ENCODE measurements around the gene MIEF1. TPM values are rescaled to one million over a fixed set of nuclear protein-coding genes. Genes with fewer than 3 reads are reported as not detected.

MIEF1 gene
- total RNA-seq, 1 donor from 2014 or later, result 16.3 TPM

DNA sequence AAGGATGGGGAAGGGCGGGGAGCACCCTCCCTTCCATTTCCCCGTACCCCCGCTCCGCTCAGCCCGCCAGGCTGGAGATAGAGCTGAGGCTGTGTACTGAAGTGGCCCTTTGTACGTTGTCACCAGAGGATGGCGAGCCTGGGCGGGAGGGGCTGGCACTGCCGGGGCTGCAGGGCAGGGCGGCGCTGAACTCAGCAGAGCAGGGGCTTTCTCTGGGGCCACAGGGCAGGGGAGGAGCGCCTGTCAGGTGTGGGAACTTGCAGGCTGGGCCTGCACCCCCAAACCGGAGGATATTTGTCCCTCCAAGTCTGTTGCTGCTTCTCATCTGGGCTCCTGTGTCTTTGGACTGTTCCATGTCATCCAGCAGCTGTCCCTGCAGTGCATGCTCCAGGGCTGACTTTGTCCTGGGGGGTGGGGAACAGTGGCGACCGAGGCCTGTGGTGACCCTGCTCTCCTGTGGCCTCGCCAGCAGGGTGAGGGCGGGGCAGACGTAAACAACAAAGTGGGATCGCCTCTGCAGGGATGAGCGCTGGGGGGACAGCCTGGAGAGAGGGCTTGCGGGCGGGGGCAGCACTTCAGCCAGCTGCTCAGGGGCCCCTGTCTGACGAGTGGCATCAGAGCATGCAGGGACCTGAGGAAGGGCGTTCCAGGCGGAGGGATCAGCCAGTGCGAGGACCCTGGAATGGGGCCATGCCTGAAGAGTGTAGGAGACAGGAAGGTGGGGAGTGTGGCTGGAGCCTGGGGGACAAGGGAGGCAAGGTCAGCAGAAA, 32.2 kb upstream of the MIEF1 start:
- no peak for FAIRE-seq
- peak; percentile 65 to 70 for DNase-seq (ENCODE audit: low spot score in 2 of 2)

DNA sequence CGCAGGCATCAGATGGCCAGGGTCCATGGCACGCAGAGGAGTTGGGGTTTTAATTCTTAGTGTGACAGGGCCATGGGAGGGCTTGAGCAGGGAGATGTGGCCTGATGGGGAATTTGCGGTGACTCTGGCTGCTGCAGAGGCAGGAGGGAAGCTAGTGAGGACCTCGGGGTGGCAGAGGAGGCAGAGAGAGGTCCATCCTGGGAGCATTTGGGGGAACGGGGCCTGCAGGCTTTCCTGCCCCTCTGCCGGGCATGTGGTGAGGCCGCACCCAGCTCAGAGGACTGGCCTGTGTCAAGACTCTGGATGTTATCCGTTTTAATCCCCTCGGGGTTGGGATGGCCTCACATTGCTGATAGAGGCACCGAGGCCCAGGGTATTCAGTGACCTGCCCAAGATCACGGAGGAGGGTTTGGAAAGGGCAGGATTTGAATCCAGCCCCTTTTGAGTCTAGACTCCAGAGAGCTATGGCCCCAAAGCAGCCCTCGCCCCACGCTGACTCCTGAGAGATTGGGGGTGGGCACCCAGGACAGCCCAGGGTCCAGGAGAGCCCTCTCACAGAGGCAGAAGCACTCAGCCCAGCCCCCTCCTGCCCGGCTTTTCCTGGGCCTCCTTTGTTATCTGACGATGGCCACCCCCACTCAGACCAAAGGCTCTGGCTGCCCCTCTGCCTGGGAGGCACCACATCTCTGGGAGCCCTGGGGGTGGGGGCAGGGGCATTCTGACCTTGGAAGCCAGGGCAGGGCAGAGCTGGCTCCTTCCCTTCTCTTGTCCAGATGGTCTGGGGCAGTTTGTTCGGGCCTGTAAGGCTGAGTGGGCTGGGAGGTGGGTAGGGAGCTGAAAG, 31.4 kb upstream of the MIEF1 start:
- FAIRE-seq, result no peak

DNA sequence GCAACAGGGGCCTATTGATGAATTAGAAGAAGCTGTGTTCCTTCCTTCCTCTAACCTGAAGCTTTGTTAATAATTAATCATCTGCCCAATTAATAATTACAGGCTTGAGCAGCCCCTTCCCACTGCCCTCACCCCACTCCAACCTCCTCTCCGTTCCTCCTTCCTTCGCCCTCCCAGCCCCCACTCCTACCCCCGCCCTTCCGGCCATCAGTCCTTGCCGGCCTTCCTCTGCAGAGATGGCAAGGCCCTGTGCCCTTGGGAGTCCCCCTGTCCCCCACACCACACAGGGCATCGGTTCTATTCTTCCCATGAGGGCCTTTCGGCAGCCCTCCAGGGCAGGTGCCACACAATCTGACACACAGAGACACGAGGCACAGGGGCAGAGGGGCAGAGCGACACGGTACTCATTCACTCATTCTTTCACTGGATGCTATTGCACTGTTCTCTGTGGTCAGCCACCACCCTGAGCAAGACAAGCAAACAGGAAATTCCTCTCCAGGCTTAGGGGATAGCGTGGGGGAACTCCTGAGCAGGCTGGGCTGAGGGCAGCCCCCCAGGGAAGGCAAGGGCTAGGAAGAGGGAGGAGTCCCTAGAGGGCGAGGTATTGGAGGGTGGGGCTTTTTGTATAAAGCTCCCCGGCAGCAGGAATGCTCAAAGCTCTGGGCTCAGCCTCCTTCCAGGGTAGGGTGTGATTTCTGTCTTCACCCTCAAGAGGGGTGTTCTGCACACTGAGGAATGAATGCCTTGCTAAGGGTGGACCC, 30.5 kb upstream of the MIEF1 start:
- FAIRE-seq (no peak), DNase-seq (ENCODE audit: low spot score in 2 of 2) (no peak)

More for the DNA sequence above, 31.4 kb upstream of the MIEF1 start:
- DNase-seq (ENCODE audit: low spot score in 2 of 2), result no peak

DNA sequence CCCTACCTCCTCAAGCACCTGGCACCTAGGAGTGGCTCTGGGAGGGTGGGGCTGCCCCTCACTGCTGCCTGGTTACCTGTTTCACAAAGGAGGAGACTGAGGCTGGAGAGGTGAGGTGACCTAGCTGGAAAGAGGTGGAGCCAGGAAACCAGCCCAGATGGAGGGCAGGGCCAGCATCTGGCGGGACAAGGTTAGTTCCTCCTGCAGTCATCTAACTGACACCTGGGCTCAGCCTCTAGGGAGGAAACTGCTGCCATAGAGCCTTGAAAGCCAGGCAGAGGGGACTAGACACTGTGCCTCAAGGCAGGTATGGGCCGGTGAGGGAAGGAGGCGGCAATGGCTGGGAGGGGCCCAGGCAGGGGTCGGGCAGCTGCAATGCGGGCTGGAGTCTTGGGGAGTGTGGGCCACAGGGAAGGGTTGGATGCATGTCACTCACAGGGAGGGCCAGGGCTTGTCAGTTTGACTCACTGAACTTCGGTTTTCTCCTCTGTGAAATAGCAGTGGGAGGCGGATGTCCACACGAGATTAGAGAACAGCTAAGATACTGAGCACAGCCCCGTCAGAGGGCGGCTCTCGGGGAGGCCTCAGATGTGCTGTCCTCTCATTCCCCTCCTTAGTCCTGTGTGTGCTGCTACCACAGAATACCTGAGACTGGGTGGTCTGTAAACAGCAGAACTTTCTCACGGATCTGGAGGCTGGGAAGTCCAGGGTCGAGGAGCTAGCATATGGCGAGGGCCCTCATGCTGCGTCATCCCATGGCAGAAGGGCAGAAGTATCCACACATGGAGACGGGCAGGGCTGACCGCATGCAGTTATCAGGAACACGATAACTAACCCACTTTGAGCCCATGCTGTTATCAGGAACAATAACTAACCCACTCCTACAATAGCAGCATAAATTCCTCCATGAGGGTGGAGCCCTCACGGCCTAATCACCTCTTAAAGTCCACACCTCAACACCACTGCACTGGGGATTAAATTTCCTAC, 29.2 kb upstream of the MIEF1 start:
- DNase-seq (ENCODE audit: low spot score in 2 of 2), result no peak
- FAIRE-seq, result no peak

DNA sequence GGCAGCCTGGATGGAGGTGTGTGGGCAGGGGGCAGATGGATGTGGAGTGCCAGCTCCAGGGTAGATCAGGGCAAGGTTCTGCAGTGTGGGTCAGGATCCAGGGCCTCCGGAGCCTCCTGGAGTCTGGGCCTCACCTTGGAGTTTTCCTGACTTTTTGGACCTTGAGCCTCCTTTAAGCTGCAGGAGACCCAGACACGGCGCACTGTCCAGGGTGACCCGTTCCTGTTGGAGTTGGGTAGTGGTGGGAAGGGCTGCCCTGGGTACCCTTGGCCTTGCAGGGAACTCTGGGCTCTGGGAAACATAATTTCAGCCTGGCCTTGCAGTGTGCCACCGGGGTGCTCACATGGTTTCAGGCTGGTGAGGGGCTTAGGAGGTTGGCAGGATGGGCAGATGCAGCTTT, 28.2 kb upstream of the MIEF1 start:
- DNase-seq (ENCODE audit: low spot score in 2 of 2) (no peak), FAIRE-seq (no peak)

DNA sequence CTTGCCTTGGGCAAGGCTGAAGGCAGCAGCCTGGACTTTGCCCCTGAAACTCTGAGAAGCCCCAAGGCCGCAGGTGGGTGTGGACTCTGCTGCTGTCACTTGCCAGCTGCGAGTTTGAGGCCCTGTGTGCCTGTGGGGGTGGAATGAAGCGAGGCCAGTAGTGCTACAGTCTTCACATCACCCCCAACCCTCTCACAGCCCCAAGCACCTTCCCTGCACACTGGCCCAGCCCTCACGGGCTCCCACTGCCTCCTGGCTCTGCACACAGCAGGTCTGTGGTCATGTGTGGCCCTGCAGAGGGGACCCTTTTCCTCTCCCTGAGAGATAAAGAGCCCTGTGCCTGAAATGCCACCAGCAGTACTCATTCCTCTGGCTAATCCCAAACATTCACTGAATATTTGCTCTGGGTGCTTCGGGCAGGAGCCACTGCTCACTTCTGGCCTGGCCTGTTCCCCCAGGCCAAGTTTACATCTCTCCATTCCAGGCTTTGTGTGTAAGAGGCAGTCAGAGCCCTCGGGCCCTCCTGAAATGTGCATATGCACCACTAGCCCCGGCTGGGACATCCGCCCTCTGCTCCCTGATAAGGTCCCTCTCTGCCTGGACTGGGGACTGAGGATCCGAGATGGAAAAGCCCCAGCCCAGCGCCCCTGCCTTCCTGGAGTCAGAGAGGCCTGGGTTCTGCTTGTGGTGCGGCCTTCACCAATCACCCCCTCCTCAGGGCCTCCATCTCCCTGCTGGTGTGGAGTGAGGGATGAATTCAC, 27.6 kb upstream of the MIEF1 start:
- FAIRE-seq (no peak), DNase-seq (ENCODE audit: low spot score in 2 of 2) (no peak)

DNA sequence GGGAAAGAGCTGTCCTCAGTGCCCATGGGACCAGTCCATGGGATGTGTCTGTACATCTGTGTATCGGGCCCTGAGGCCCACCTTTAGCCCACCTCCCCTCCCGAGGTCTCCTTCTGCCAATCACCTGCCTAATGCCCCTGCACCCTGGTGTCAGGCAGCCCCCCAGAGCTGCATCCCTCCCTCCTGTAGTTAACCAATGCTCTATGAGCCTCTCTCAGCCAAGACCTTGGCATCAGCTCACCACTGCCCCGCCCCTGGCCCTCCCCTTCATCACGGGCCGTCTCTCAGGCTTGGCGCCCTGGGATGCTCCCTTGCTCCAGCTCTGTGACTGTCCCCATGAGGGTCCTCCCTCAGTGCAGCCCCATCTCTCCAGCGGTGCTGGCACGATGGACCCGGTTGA, 26.8 kb upstream of the MIEF1 start:
- no peak for DNase-seq (ENCODE audit: low spot score in 2 of 2)
- no peak for FAIRE-seq

DNA sequence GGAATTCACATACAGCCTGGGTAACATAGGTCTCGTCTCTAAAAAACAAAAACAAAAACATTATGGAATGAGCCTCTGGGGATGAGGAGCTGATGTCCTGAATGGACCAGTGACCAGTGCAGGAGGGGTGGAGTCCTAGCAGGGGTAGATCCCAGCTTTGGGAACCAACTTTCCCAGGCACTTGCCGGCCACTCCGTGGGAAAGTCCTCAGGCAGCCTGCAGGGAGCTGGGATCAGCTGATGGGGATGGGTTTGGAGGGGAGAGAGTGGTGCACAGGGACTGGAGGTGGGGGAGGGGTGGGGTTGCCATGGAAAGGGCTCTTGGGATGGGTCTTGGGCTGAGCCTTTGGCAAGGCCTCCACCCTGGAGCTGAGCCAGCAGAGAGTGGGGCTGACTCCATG, 26.2 kb upstream of the MIEF1 start:
- FAIRE-seq (no peak), DNase-seq (ENCODE audit: low spot score in 2 of 2) (no peak)

DNA sequence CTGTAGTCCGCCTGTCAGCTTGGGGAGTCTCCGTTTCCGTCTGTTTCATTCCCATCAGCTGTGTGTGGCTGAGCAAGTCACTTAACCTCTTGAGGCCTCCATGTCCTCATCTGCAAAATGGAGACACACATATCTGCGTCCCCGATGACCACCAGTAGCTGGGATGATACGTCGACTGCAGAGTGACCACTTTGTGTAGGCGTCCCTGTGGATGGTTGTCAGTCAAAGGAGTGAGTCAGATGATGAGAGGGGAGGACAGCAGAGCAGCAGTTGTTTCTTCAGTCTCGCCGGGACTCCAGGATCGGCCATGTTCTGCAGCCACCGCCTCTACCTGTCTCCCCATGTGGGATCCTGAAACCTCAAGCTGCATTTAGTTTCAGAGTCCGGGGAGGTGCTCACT, 25.4 kb upstream of the MIEF1 start:
- FAIRE-seq (no peak), DNase-seq (ENCODE audit: low spot score in 2 of 2) (no peak)

DNA sequence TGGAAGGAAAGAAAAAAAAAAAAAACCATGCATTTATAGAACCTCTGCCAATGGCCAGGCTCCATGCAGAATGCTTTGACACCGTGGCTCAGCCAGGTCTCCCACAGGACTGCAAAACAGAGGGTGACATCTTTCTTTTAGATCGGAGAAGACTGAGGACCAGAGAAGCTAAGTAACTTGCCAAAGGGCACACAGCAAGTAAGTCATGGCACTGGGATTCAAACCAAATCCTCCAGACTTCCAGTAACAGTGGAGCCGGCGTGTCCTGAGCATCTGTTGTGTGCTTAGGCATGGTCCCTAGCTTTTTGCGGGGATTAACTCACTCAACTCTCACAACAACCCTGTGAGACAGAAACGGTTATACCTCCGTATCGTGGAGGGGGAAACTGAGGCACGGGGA, 24.5 kb upstream of the MIEF1 start:
- FAIRE-seq, result no peak
- no peak for DNase-seq (ENCODE audit: low spot score in 2 of 2)

DNA sequence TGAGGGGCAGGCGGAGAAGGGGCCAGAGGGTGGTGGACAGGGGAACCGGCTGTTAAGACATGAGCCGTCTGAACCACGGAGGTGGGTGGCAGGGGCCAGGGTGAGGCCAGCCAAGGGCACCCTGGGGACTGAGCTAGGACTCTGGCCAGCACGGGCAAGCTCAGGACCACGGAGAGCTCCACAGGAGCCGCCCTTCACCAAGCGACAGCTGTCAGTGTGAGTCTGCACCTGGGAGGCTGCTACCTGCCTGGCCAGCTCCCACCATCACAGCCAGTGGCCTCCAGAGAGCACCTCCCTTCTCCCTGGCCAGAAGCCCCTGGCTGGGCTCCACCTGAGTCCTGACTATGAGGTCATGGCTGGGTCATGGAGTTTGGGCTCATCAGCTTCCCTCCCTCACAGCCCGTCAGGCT, 23.6 kb upstream of the MIEF1 start:
- FAIRE-seq (no peak), DNase-seq (ENCODE audit: low spot score in 2 of 2) (no peak)

DNA sequence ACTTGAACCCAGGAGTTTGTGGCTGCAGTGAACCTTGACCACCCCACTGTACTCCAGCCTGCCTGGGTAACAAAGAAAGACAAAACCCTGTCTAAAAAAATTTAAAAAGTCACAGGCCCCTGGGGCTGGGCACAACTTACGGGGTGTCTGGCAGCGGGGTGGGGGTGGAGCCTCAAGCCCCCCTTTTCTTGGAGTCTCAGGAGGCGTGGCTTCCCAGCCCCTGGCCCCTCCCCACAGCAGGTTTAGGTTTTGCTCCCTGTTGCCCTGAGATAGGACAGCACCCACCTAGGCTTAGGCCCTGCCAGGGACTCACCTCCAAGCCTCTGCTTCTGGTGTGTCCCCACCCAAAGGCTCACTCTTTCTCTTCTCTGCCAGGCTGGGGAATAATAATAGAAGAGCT, 22.8 kb upstream of the MIEF1 start:
- FAIRE-seq, result no peak

DNA sequence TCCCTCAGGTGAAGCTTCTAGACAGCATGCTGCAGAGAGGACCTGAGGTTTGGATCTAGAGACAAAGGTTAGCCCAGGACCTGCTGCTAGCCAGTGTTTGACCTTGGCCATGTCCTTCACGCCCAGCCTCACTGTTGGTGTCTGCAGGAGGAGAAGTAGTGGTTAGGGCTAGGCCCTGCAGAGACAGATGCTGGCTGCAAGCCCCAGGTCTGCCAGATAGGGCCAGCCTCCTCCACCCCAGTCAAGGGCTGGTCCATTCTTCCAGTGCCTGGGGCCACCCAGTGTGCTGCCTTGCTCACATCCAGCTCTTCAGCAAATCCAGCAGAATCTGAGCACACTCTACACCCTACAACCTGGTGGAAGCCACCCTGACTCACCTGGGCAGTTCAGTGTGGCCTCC, 21.5 kb upstream of the MIEF1 start:
- FAIRE-seq, result no peak
- no peak for DNase-seq (ENCODE audit: low spot score in 2 of 2)

More for the DNA sequence above, 22.8 kb upstream of the MIEF1 start:
- DNase-seq (ENCODE audit: low spot score in 2 of 2), result no peak

DNA sequence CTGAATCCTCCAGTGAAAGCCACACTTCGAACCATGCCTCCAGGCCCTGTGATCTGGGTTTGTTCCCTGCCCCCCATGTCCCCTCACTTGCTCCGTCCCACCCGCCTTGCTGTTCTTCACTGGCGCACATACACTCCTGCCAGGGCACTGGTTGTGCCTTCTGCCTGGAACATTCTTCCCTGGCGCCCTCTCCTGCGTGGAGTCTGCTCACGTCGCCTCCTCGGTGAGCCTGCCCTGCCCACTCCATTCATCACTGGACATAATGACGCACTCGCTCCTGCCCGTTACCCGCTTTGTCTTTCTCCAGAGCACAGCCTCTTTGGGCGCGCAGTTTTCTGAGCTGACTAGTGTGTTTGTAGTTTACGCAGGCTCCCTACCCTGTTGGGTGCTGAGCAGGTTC, 21.0 kb upstream of the MIEF1 start:
- FAIRE-seq, result no peak
- no peak for DNase-seq (ENCODE audit: low spot score in 2 of 2)

DNA sequence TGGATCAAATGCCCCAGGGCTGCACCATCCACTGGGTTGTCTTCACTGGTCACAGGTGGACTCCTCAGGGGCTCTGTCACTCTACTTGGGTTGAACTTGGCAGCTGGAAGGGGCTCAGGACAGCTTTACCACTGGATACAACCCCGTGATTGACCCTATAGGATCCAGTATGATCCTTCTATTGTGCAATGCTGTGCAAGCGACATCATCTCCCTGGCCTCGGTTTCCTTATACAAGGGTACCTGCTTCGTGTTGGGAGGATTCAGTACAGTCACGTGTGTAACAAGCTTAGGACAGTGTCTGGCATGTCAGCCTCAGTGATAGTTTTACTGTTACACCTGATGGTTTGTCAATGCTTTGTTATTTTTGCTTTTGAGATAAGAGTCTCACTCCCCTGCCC, 20.5 kb upstream of the MIEF1 start:
- DNase-seq (ENCODE audit: low spot score in 2 of 2), result no peak
- no peak for FAIRE-seq

DNA sequence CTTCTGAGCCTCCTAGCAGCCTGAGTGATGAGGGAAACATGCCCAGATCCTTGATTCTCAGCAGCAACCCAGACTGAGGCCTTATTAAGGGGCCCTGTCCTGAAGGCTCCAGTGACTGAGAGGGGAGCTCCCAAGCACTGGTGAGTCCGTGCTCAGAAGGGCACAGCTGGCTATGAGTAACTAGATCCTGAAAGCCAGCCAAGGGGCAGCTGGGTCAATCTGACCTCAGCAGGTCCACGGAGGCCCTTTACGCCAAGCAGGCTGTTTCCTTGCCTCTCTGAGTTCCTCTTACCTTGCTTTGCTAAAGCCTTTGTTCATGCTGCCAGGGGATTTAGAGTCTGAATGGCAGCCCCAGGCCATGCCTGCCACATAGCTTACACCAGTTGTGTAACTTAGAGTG, 19.3 kb upstream of the MIEF1 start:
- FAIRE-seq (no peak), DNase-seq (ENCODE audit: low spot score in 2 of 2) (no peak)

DNA sequence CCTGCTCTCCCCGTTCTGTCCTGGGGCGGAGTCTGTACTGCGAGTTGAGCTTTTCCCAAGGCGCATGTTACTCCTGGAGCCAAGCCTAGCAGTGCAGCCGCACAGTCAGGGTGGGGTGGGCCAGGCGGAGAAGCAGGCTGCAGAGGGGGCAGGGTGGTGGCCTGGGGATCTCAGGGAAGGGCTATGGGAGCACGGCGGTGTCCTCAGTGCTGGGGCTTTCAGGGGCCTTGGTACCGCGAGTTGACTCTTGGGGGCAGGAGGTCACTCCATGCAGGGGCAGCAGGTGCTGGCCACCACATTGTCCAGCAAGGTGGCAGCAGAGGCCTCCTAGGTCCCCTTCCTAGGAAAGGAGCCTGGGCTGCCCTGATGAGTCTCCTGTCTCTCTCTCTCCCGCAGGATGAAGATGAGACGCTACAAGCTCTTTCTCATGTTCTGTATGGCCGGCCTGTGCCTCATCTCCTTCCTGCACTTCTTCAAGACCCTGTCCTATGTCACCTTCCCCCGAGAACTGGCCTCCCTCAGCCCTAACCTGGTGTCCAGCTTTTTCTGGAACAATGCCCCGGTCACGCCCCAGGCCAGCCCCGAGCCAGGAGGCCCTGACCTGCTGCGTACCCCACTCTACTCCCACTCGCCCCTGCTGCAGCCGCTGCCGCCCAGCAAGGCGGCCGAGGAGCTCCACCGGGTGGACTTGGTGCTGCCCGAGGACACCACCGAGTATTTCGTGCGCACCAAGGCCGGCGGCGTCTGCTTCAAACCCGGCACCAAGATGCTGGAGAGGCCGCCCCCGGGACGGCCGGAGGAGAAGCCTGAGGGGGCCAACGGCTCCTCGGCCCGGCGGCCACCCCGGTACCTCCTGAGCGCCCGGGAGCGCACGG, 14.9 kb upstream of the MIEF1 start:
- FAIRE-seq, result no peak

DNA sequence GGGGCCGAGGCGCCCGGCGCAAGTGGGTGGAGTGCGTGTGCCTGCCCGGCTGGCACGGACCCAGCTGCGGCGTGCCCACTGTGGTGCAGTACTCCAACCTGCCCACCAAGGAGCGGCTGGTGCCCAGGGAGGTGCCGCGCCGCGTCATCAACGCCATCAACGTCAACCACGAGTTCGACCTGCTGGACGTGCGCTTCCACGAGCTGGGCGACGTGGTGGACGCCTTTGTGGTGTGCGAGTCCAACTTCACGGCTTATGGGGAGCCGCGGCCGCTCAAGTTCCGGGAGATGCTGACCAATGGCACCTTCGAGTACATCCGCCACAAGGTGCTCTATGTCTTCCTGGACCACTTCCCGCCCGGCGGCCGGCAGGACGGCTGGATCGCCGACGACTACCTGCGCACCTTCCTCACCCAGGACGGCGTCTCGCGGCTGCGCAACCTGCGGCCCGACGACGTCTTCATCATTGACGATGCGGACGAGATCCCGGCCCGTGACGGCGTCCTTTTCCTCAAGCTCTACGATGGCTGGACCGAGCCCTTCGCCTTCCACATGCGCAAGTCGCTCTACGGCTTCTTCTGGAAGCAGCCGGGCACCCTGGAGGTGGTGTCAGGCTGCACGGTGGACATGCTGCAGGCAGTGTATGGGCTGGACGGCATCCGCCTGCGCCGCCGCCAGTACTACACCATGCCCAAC, 14.1 kb upstream of the MIEF1 start:
- DNase-seq (ENCODE audit: low spot score in 2 of 2) (no peak), FAIRE-seq (no peak)

More for the DNA sequence above, 14.9 kb upstream of the MIEF1 start:
- DNase-seq (ENCODE audit: low spot score in 2 of 2), result peak in 1 of 2 donors; percentile 66
